Renal pelvis (tissue), 12 donors: ENCODE results near the gene PRKCA. TPM values are rescaled to one million over a fixed set of nuclear protein-coding genes. Genes with fewer than 3 reads are reported as not detected.
"Not testable (repeated sequence)": the region's sequence is repeated elsewhere in the genome, so short reads cannot be mapped to it uniquely, and the experiment has no call there.

Source experiments
- DNase-seq: peaks from one replicate; pipeline ENCODE4 v3.0.0-alpha.2; 2013
- long read RNA-seq, 16 experiments: transcript quantifications; one replicate each; lab custom pipeline, GENCODE V29; 2026
- polyA plus RNA-seq, 3 donors: library from polyadenylated mRNA; unstranded; fragments of 120-200 nt; gene quantifications; one replicate each; pipeline ENCODE4 v1.2.1, GENCODE V29; 2013; ENCODE audit not compliant: insufficient read length in 3 of 3

PRKCA gene
- 10 to 100 TPM; 22.1 to 32.7 (median 28.5) TPM for polyA plus RNA-seq
- long read RNA-seq, donor 1, full-length matches to known transcripts = 2 of 2 reads
- long read RNA-seq, donor 1, partial matches to known transcripts = 0 of 2 reads
- long read RNA-seq, donor 1, other reads (novel, unspliced or antisense) = 0 of 2 reads
- long read RNA-seq, donor 2, full-length matches to known transcripts = 2 of 2 reads
- long read RNA-seq, donor 2, partial matches to known transcripts = 0 of 2 reads
- long read RNA-seq, donor 2, other reads (novel, unspliced or antisense) = 0 of 2 reads
- long read RNA-seq, donor 3, full-length matches to known transcripts = 2 of 2 reads
- long read RNA-seq, donor 3, partial matches to known transcripts = 0 of 2 reads
- long read RNA-seq, donor 3, other reads (novel, unspliced or antisense) = 0 of 2 reads
- long read RNA-seq, donor 4 = 0 reads
- long read RNA-seq, donor 5, full-length matches to known transcripts = 3 of 3 reads
- long read RNA-seq, donor 5, partial matches to known transcripts = 0 of 3 reads
- long read RNA-seq, donor 5, other reads (novel, unspliced or antisense) = 0 of 3 reads
- long read RNA-seq, donor 6, full-length matches to known transcripts = 3 of 3 reads
- long read RNA-seq, donor 6, partial matches to known transcripts = 0 of 3 reads
- long read RNA-seq, donor 6, other reads (novel, unspliced or antisense) = 0 of 3 reads
- long read RNA-seq, donor 7, full-length matches to known transcripts = 3 of 3 reads
- long read RNA-seq, donor 7, partial matches to known transcripts = 0 of 3 reads
- long read RNA-seq, donor 7, other reads (novel, unspliced or antisense) = 0 of 3 reads
- long read RNA-seq, donor 8 = 0 reads
- long read RNA-seq, donor 9, full-length matches to known transcripts = 2 of 2 reads
- long read RNA-seq, donor 9, partial matches to known transcripts = 0 of 2 reads
- long read RNA-seq, donor 9, other reads (novel, unspliced or antisense) = 0 of 2 reads
- long read RNA-seq, donor 10, full-length matches to known transcripts = 2 of 2 reads
- long read RNA-seq, donor 10, partial matches to known transcripts = 0 of 2 reads
- long read RNA-seq, donor 10, other reads (novel, unspliced or antisense) = 0 of 2 reads
- long read RNA-seq, donor 11, full-length matches to known transcripts = 2 of 2 reads
- long read RNA-seq, donor 11, partial matches to known transcripts = 0 of 2 reads
- long read RNA-seq, donor 11, other reads (novel, unspliced or antisense) = 0 of 2 reads
- long read RNA-seq, donor 12, full-length matches to known transcripts = 4 of 4 reads
- long read RNA-seq, donor 12, partial matches to known transcripts = 0 of 4 reads
- long read RNA-seq, donor 12, other reads (novel, unspliced or antisense) = 0 of 4 reads
- long read RNA-seq, donor 13, full-length matches to known transcripts = 1 of 1 reads
- long read RNA-seq, donor 13, partial matches to known transcripts = 0 of 1 reads
- long read RNA-seq, donor 13, other reads (novel, unspliced or antisense) = 0 of 1 reads
- long read RNA-seq, donor 14 = 0 reads
- long read RNA-seq, donor 15 = 0 reads
- long read RNA-seq, donor 16 = 0 reads

DNA sequence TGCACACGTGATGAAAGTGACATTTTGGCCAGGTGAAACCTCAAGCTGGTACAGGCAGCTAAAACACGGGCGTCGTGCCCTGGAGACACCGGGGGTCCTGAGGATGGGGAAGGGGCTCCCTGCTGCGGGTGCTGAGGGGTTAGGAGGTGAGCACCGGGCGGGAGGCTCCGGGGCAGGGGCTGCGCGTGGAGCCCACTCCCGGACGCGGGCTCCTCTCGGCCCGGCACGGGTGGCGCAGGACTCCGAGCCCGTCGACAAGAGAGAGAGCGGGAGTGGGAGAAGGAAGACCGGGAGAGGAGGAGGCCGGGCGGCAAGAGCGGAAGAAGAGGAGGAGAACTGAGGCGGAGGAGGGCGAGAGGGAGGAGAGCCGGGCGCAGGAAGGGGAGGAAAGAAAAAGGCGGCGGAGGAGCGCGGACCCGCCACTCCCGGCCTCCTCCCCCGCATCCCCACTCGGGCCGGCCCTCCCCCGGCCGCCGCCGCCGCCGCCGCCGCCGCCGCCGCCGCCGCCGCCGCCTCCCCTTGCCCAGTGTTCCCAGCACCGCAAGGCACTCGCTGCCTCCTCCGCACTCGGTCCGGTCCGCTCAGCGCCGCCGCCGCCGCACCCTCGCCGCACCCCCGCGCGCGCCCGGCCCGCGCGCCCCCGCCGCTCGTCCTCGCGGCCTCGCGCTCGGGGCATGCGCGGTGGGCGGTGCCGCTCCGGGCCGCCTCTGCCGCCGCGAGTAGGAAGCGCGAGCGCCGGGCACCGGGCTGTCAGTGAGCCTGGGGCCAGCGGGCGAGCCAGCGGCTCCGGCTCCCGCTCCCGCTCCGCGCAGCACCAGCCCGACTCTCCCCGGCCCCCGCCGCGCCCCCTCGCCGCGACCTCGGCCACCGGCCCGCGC is at the start of gene PRKCA:
PRKCA (plus strand) TSS at position 750 of the 878 bp plus-strand sequence.
- DNase-seq = peak; percentile 58

DNA sequence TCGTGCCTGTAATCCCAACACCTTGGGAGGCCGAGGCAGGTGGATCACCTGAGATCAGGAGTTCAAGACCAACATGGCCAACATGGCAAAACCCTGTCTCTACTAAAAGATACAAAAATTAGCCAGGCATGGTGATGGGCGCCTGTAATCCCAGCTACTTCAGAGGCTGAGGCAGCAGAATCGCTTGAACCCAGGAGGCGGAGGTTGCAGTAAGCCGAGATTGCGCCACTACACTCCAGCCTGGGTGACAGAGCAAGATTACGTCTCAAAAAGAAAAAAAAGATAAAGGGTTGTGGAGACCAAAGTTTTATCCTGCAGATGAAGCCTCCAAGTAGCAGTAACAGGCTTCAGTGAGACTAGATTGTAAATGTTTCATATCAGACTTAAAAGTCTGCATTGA is 49.0 kb upstream of the PRKCA start:
- DNase-seq = not testable (repeated sequence)

DNA sequence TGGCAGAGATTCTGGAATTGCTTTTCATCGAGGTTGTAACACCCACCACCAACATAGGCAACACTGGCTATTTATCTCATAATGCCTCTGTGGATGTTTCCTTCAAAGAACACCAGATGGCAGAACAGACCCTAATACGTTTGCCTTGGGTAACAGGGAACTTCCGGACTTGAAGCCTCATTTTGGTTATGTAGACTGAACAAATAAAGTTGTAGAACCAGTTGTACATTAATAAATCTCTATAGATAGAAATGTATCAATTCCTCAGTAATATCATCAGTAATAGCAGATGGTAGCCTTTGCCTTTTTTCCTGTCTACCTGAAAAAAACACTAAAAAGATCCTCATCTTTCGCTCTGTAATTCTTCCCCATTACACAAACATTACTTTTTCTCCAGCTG is 47.3 kb upstream of the PRKCA start:
- DNase-seq = peak; percentile 76

DNA sequence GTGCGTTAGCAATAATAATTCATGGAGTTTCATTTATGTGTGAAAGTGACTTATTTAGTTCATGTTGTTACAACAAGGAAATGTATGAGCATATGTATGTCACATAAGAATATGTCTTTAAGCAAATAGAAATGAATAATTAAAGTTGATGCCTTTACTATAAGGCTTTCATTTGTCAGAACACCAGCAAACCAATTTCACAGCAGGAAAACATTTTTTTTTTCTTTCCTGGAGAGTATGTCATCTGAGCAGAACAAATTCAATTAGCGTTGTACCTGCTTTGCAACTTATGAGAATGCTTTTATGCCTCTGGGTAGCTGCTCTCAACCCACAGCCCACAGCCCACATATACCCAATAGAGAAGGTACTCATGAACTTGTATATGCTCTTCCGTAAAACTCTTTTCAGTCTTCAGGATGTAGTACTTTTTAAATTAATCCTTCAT is 46.9 kb upstream of the PRKCA start:
- no peak for DNase-seq

DNA sequence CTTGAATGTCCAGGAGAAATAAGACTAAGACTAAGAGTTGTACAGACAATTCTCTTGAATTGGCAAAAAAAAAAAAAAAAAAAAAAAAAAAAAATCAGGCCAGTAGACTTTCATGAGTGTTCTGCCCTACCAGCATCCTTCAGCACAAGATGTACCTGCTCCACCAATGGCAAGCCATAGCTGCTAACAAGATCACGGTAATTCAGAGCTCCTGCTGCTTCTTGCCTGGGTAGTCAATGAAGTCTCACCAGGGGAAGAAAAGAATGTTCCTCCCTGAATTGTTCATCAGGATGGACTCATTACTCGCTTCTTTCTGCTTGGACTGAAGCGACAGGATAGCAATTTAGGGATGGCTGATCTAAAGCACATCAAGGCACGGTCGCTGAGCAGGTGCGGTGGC is 42.1 kb upstream of the PRKCA start:
- DNase-seq = no peak

DNA sequence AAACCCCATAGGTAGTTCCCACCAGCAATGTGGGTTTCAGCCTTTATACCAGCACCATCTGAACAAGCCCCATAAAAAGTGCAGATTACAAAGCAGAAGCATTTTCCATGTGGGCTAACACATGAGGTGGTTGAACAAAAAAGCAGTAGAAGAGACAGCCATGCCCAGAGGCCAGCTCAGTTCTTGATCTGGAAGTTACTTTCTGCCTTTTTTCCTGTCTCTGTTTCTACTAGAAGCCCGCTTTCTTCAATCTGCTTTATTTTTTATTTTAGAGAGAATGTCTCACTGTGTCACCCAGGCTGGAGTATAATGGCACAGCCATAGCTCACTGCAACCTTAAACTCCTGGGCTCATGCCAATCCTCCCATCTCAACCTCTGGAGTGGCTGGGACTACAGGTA is 41.7 kb upstream of the PRKCA start:
- no peak for DNase-seq

DNA sequence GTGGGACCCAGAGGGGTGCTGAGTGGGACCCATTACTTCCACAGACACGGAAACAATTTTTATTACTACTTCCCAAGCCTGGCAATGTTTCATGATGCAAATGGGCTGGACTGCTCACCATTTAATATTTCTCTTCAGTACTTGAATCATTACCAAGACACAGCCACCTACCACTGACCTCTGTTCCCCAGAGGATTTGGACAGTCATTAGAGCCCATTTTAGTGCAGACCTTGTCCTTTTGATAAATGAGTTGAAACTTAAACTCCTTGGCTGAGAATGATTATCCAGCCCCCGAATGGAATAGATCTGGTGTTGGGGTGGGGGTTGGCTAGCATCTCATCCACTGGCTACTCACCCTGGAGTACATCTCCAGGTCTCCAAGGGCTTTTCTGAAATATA is 39.6 kb upstream of the PRKCA start:
- peak; percentile 17 for DNase-seq

DNA sequence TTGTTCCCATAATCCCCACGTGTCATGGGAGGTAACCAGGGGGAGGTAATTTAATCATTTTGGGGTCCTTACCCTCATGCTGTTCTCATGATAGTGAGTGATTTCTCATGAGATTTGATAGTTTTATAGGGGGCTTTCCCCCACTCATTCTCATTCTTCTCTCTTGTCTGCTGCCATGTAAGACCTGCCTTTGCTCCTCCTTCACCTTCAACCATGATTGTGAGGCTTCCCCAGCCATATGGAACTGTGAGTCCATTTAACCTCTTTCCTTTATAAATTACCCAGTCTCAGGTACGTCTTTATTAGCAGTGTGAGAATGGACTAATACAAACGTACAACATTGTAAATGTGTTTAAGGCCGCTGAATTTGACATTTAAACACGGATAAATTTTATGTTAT is 37.7 kb upstream of the PRKCA start:
- no peak for DNase-seq

DNA sequence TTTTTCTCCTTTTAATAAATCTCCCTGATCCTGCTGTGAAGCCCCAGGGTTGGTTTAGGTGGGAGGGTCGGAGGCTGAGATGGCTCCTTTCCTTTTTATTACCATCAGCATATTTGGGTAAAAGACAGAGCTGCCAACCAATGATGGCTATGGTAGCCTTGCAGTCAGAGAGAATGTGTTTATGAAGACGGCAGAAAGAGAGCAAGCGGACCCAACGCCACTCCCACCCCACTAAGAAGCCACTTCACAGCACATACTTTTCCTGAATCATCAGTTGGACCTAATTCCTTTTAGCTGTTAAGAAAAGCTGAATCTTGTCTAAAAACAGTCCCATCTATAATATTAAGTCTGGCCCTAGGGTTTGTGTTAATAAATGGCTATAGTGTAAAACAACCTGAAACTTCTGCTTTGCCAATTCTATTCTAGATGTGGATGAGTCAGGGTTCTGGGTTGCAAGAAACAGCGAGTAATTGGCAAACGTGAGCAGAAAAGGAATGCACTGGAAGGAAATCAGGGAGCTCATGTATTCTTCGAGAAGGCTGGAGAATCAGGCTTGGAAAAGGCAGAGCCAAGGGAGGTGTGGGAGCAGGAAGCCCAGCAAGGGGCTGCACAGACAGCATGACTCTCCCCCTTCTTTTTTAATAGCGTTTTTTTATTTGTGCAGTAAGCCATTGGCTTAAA is 34.0 kb upstream of the PRKCA start:
- no peak for DNase-seq

DNA sequence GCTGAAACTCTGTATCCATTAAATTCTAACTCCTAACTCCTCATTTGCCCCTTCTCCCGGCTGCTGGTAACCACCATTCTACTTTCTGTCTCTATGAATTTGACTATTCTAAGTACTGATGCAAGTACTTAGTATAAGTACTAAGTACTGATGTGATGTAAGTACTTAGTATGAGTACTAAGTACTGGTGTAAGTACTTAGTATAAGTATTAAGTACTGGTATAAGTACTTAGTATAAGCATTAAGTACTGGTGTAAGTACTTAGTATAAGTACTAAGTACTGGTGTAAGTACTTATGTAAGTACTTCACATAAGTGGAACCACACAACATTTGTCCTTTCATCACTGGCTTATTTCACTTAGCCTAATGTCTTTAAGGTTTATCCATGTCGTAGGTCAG is 32.3 kb upstream of the PRKCA start:
- DNase-seq = no peak

DNA sequence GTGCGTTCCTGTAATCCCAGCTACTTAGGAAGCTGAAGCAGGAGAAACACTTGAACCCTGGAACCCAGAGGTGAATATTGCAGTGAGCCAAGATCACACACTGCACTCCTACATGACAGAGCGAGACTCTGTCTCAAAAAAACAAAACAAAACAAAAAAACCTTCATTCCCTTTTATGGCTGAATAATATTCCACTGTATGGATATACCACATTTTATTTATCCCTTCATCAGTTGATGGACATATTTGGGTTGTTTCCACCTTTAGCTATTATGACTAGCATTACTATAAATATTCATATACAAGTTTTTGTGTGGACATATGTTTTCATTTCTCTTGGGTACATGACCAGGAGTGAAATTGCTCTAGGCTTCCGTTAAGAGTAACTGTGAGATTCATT is 30.9 kb upstream of the PRKCA start:
- no peak for DNase-seq

DNA sequence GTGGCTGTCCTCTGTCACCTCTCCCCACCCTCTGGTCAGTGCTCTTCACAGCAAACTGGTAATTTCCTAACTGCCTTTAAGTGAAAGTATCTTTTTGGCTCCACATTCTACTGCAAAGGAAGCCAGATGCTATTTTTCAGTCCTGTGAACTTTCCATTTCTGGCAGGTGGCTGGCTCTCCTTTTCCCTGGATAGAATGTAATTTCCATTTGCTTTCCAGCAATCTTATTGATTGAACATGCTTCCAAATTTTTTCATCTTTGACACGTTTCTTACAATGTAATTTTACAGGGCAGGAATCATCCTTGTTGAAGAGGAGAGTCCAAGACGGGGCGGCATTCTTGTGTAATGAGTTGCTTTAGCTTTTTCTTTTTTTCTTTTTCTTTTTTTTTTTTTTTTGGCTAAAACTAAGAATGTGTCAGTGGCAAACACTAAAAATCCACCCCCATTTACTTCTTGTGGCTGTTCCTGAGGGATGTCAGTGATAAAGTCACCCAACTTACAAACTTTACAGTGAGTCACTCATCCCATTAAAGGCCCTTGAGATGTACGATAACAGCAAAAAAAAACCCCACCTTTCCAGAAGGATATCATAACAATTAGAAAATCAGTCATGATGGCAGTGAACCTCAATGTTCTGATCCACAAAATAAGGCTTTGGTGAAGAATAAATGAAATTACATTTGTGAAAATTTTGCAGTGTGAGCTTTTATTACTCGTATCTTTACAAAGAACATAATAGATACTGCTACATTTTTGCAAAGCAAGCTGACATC is 29.4 kb upstream of the PRKCA start:
- no peak for DNase-seq

DNA sequence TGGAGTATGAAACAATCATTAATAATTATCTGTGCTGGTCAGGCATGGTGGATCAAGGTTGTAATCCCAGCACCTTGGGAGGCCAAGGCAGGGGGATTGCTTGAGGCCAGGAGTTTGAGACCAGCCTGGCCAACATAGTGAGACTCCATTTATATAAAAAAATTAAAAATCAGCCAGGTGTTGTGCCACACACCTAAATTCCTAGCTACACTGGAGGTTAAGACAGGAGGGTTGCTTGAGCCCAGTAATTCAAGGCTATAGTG is 28.9 kb upstream of the PRKCA start:
- DNase-seq = no peak

DNA sequence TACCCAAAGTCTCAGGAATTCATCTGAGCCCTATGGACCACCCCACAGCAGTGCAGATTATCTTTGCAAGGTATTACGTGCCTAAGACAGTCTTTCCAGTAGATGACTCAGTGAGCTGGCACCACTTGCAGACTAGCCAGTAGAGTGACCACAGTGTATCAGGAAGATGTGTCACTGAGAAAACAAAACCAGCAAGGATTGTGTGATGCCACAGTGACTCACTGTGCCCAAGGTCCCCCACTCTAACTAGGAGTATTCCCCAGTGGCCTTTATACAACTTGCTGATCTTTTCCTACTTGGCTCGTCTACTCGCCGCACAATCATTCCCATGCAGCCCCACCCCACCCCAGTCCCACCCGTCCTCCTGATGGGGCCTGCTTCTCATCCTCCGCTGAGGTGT is 26.8 kb upstream of the PRKCA start:
- DNase-seq = no peak

DNA sequence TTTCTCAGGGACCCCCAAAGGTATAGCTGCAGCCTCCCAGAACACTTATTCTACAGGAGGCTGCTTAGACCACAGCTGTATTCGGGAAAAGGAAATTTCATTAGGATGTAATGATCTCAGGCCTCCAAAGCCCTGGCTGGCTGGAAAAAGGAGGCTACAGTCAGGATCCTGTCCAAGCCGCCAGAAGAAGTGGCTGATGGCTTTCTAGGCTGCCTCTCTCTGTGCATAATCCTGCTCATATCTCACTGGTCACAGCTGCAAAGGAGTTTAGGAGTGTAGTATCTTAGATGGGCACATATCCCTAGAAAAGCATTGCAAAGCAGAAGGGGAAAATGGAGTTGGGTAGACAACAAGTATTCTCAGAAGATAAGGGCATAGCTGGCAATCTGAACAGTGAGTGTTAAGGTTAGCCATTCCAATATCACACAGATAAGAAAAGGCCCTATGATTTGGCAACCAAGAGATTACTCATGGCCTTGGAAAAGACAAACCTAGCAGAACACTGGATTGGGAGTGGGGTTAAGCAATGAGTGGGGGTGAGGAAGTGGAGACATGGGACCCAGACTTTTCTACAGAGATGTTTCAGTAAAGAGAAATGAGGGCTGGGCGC is 26.0 kb upstream of the PRKCA start:
- no peak for DNase-seq

DNA sequence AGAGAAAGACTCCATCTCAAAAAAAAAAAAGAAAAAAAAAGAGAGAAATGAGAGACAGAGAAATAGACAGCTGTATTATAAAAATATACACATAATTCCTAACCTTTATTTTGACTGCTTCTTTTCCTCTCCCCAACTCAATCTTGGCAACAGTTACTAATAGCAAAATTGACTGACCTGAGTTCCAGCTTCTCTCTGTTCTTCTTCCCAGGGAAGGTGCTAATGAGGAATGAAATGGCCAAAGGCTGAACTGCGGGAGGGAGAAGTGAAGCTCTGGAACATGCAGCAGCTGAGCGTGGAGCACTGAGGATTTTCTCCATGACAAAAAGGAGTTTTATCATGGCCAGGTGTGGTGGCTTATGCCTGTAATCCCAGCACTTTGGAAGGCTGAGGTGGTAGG is 25.2 kb upstream of the PRKCA start:
- DNase-seq = no peak

DNA sequence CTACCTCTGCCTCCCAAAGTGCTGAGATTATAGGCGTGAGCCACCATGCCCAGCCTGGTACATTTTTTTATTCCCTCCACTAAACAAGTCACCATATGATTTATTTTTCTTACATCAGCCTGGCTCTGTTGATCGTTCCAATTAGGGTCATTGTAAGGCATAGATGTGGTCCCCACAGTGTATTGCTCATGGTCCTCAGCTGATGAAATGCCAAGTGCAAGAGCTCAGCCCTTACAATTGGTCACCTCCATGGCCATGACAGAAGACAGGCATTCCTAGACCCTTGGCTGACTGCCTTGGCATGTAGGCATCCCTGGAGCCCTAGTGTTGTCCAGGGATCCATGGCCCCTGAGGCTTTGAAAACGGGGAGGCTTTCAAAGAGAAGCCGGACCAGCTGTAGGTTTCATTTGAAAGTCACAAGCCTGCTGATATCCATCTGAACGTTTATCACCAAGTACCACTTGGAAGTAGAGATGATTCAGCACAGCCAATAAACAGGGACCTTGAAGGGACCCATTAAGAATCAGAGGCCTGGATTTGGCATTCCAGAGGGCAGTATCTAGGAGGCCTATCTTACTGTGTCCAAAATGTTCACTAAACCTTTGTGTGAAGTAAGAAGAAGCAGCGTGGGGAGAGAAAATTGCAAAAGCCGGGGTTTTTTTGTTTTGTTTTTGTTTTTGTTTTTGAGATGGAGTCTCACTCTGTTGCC is 20.6 kb upstream of the PRKCA start:
- no peak for DNase-seq

DNA sequence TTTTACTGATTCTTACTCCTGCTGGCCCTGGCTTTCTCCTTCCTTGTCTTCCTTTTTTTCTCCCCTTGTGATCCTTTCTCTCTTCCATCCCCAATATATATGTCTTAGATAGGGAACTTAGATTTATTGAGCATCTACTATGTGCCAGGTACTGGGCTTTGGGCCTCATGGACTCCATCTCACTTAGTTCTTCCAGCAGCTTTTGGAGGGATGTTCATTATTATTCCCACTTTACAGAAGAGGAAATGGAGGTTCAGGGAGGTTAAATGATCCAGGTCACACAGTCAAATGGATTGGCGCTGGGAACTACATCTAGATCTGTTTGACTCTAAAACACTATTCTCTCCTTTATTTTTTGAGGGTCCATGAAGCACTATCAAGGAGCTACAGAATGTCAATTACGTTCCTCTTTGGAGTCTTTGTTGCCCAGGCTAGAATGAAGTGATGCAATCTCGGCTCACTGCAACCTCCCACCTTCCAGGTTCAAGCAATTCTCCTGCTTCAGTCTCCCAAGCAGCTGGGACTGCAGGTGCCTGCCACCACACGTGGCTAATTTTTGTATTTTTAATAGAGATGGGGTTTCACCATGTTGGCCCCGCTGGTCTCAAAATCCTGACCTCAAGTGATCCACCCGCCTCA is 19.0 kb upstream of the PRKCA start:
- no peak for DNase-seq
